Cardiac atrium fibroblast (primary cell): ENCODE data around the gene BCL2L1. TPM values are rescaled to one million over a fixed set of nuclear protein-coding genes. Genes with fewer than 3 reads are reported as not detected.

Source experiments
- total RNA-seq: library from RNA; depleted of rRNA; stranded (reverse); fragments of >200 nt; gene quantifications from 2 replicates; pipeline ENCODE4 v1.2.3, GENCODE V29; 2015

The BCL2L1 gene
- 127 and 128 TPM in 2 replicates for total RNA-seq

GRCh38 chr20:31722257-31723068 is at the start of gene BCL2L1:
Gene BCL2L1 (minus strand): TSS chr20:31722868. CDS start chr20:31722218, 650 bp downstream.

GRCh38 chr20:31738729-31739549 is 16.3 kb upstream of the BCL2L1 start, which contains the start of gene TPX2:
Gene TPX2 (plus strand): TSS chr20:31739290. CDS start chr20:31757477, 18,187 bp downstream.

DNA sequence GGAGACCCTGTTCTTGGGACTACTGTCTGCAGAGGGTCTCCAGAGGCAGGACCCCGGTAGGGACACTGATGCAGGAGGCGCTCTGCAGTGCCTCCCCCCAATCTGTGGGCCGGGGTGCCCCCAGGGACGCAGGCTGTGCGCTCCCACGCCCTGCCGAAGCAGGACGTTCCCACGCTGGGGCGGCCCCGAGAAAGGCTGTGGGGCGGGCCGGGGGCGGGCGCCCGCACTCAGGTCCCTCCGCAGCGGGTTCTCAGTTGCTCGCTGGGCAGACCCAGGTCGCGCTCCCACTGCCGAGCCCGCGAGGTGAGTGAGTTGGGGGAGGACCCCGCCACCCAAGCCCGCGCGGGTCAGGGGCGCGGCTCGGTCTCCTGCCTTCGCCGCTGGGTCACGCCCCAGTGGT is 85.0 kb downstream of the BCL2L1 start, which contains the start of gene COX4I2:
Gene COX4I2, plus strand, starts transcription at position 253 of the 400 bp plus-strand sequence. CDS start 1,106 bp downstream, outside the sequence.

Other genes starting within 250 kb of the BCL2L1 start
- gene DEFB124, start 247.7 kb downstream of the BCL2L1 start, total RNA-seq = not detected in 2 replicates
- gene REM1, start 247.6 kb downstream of the BCL2L1 start, total RNA-seq = 2.8 and 3.4 TPM in 2 replicates
- gene HM13, start 208.4 kb downstream of the BCL2L1 start, total RNA-seq = 104 and 139 TPM in 2 replicates
- 759 and 813 TPM in 2 replicates for gene ID1, start 117.6 kb downstream of the BCL2L1 start, total RNA-seq
- gene COX4I2, start 85.0 kb downstream of the BCL2L1 start, total RNA-seq = not detected in 2 replicates
- 20.9 and 26.4 TPM in 2 replicates for gene TPX2, start 16.4 kb upstream of the BCL2L1 start, total RNA-seq
- under 0.01 TPM in 1 of 2 replicates, not detected in the other for gene MYLK2, start 96.5 kb upstream of the BCL2L1 start, total RNA-seq
- gene FOXS1, start 122.7 kb upstream of the BCL2L1 start, total RNA-seq = 1.5 TPM in 1 of 2 replicates, not detected in the other
- 0.49 TPM in 1 of 2 replicates, not detected in the other for gene DUSP15, start 147.7 kb upstream of the BCL2L1 start, total RNA-seq
- gene TTLL9, start 147.8 kb upstream of the BCL2L1 start, total RNA-seq = 0.18 TPM in 1 of 2 replicates, not detected in the other
- 8.4 and 11.0 TPM in 2 replicates for gene PDRG1, start 229.2 kb upstream of the BCL2L1 start, total RNA-seq
- gene XKR7, start 245.3 kb upstream of the BCL2L1 start, total RNA-seq = not detected in 2 replicates